Neutrophil (primary cell): ENCODE data around the gene PIGR.

Experiments
- H3K27ac ChIP-seq: fragments of 200-600 bp; sonication (generic); 2 replicates; pipeline ENCODE4 v1.5.1; 2016; ENCODE audit warnings: mild to moderate bottlenecking, moderate library complexity
- H3K27me3 ChIP-seq: fragments of 200-600 bp; sonication (generic); 2 replicates; pipeline ENCODE4 v1.6.0; 2016; ENCODE audit warnings: mild to moderate bottlenecking
- H3K36me3 ChIP-seq: fragments of 200-600 bp; sonication (generic); 2 replicates; pipeline ENCODE4 v1.5.1; 2017
- H3K4me1 ChIP-seq, 2 experiments: fragments of 200-600 bp in 1 of 2; sonication (generic) in 1 of 2; 1 replicate in 1 of 2; 2 replicates in 1 of 2; pipeline versions ENCODE4 v1.5.1 to v1.6.1; 2013 to 2016; ENCODE audit warnings: low read depth in 1 of 2, low read length in 1 of 2, mild to moderate bottlenecking in 1 of 2, moderate library complexity in 1 of 2; ENCODE audit not compliant: control insufficient read depth in 1 of 2, insufficient read depth in 1 of 2
- H3K4me3 ChIP-seq, 2 experiments: fragments of 200-600 bp in 1 of 2; sonication (generic) in 1 of 2; 1 replicate in 1 of 2; 2 replicates in 1 of 2; pipeline ENCODE4 v1.5.1; 2013 to 2016; ENCODE audit warnings: low read depth in 1 of 2, low read length in 1 of 2, mild to moderate bottlenecking in 1 of 2, moderate library complexity in 1 of 2
- H3K9me3 ChIP-seq: fragments of 200-600 bp; sonication (generic); 2 replicates; pipeline ENCODE4 v1.5.1; 2016
- CTCF ChIP-seq: fragments of 200-600 bp; sonication (generic); IDR thresholded peaks from 2 replicates; pipeline ENCODE4 v1.5.1; 2016; ENCODE audit warnings: antibody characterized with exemption

The PIGR gene

GRCh38 chr1:206946261-206946660 is at the start of gene PIGR:
Gene PIGR, minus strand, starts transcription at chr1:206946466. Its CDS starts 5,935 bp downstream, at chr1:206940531.
- Histone ChIP-seq H3K27me3 (peaks cover 54% of the 10 kb centered on the region), H3K27ac (no peak within 1 kb of the TSS), H3K4me3 (no peak within 1 kb of the TSS), H3K36me3 (no peaks in the 10 kb centered on the region), H3K9me3 (no peaks in the 10 kb centered on the region), H3K4me1 (no peaks in the 10 kb centered on the region)
- TF ChIP-seq CTCF: no peak

DNA sequence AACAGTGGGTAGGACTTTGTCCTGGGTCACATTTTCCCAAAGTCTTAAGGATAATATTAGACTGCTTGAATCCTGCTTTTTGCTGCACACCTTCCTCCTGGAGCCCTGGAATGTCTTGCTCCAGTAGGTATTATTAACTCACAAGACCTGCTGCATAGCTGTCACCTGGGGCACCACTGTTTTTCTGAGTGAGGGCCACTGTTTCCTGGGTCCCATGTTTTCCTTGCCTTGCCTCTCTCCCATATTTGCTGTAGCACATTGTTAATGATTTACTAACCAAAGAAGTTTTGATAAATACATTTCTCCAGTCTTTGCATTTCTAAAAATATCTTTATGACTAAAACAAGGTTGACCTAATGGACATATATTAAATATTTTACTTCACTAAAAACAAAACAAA is 46.5 kb upstream of the PIGR start:
- Histone ChIP-seq H3K27ac (no peak overlapping the region), H3K4me3 (no peak overlapping the region), H3K4me1 (peaks cover 0 to 7% of the 10 kb centered on the region in 2 experiments), H3K27me3 (no peaks in the 10 kb centered on the region), H3K9me3 (no peaks in the 10 kb centered on the region), H3K36me3 (no peaks in the 10 kb centered on the region)
- no peak for TF ChIP-seq CTCF

GRCh38 chr1:206987873-206988272 is 41.6 kb upstream of the PIGR start:
- Histone ChIP-seq H3K4me1 (peaks cover 0 to 7% of the 10 kb centered on the region in 2 experiments), H3K27me3 (peaks cover 12% of the 10 kb centered on the region), H3K4me3 (no peak overlapping the region), H3K27ac (no peak overlapping the region), H3K36me3 (no peaks in the 10 kb centered on the region), H3K9me3 (no peaks in the 10 kb centered on the region)
- TF ChIP-seq CTCF: no peak

DNA sequence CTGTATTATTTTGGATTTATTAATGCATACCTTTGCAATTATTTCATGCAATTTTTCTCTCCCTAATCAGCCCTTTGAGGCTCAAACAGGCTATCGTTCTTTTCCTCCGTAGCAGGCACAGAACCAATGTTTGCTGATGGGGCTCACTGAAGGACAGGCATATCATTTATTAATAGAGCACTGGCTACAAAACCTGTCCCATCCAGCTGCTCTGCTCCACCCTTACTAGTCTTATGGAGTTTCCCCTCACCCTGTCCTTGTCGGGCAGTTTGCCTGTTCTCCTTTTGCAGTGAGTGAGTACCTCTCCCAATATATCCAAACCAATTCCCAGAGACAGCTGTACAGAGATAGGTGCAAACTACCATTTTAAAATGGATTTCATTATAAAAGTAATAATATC is 40.6 kb upstream of the PIGR start:
- no peak for TF ChIP-seq CTCF
- Histone ChIP-seq H3K36me3 (no peaks in the 10 kb centered on the region), H3K27me3 (peaks cover 12% of the 10 kb centered on the region), H3K4me3 (no peak overlapping the region), H3K9me3 (no peaks in the 10 kb centered on the region), H3K4me1 (peaks cover 0 to 7% of the 10 kb centered on the region in 2 experiments), H3K27ac (no peak overlapping the region)

GRCh38 chr1:206986402-206986801 is 40.1 kb upstream of the PIGR start:
- H3K27ac ChIP-seq: no peak overlapping the region
- H3K9me3 ChIP-seq: no peaks in the 10 kb centered on the region
- H3K36me3 ChIP-seq: no peaks in the 10 kb centered on the region
- H3K4me1 ChIP-seq: peaks cover 0 to 7% of the 10 kb centered on the region in 2 experiments
- no peak for TF ChIP-seq CTCF
- peaks cover 12% of the 10 kb centered on the region for H3K27me3 ChIP-seq
- no peak overlapping the region for H3K4me3 ChIP-seq

- Histone ChIP-seq H3K4me1 (peaks cover 0 to 7% of the 10 kb centered on the region in 2 experiments), H3K27me3 (peaks cover 12% of the 10 kb centered on the region), H3K9me3 (no peaks in the 10 kb centered on the region), H3K4me3 (no peak overlapping the region), H3K27ac (no peak overlapping the region), H3K36me3 (no peaks in the 10 kb centered on the region)
- no peak for TF ChIP-seq CTCF
Observed at GRCh38 chr1:206985162-206985749, 39.0 kb upstream of the PIGR start.
